GM12878 (cell line): ENCODE measurements around the gene CHMP1A. TPM values are rescaled to one million over a fixed set of nuclear protein-coding genes. Genes with fewer than 3 reads are reported as not detected.
A peak's percentile ranks its signal among the peaks of the same experiment; 100 is the strongest.

Experiments
- ATAC-seq: fragments of 200-7000 bp; cut with Tn5 transposase; 3 replicates; pipeline ENCODE4 v1.9.1; 2020; ENCODE audit warnings: mild to moderate bottlenecking, moderate library complexity
- BruUV-seq: library from RNA; stranded (reverse); fragments of 400-500 nt; replicated peaks from 2 replicates; lab custom pipeline; 2021; lab: Mats Ljungman, UMichigan
- CTCF ChIA-PET: fragments of 300-600 bp; sonication (Branson Sonifier 250); formaldehyde crosslinking; extraction: SDS; loops from one replicate; lab custom pipeline; 2021; ENCODE audit warnings: inconsistent platforms; lab: Yijun Ruan, JAX
- POLR2A ChIA-PET: fragments of 350-600 bp; formaldehyde crosslinking; extraction: SDS; loops from one replicate; lab custom pipeline; 2021; ENCODE audit warnings: inconsistent platforms; lab: Charles Lee
- RAD21 ChIA-PET: fragments of 300-600 bp; sonication (Branson Sonifier 250); formaldehyde crosslinking; loops from one replicate; lab custom pipeline; 2023; ENCODE audit warnings: antibody characterized with exemption; ENCODE audit not compliant: unreplicated experiment; lab: Charles Lee
- SMC1A ChIA-PET: fragments of 300-600 bp; sonication (Branson Sonifier 250); formaldehyde crosslinking; loops from one replicate; lab custom pipeline; 2023; ENCODE audit not compliant: unreplicated experiment, uncharacterized antibody; lab: Charles Lee
- DNase-seq: peaks from one replicate; pipeline ENCODE4 v3.0.0-alpha.2; 2011; ENCODE audit warnings: low read depth, low spot score
- FAIRE-seq: peaks from 3 replicates; lab custom pipeline; 2011; peaks lifted over from hg19 to GRCh38; lab: Jason Lieb, UNC
- H2AFZ ChIP-seq: 2 replicates; pipeline ENCODE4 v1.6.0; 2011; ENCODE audit warnings: low read depth, low read length, control low read depth; ENCODE audit not compliant: control insufficient read depth
- H3K27ac ChIP-seq: 2 replicates; pipeline ENCODE4 v1.5.1; 2011; ENCODE audit warnings: control low read depth; ENCODE audit not compliant: control insufficient read depth, insufficient read depth
- H3K27me3 ChIP-seq, 2 experiments: replicated peaks in 1 of 2; 2 replicates each; pipeline versions ENCODE4 v1.6.0 to v1.6.1; 2011; ENCODE audit warnings: low read length in 1 of 2; ENCODE audit not compliant: control insufficient read depth in 2 of 2, insufficient read depth in 2 of 2
- H3K36me3 ChIP-seq, 2 experiments: 2 replicates each; pipeline ENCODE4 v1.5.1; 2011; ENCODE audit warnings: low read length in 1 of 2; ENCODE audit not compliant: control insufficient read depth in 2 of 2, insufficient read depth in 2 of 2
- H3K4me1 ChIP-seq: 2 replicates; pipeline ENCODE4 v1.6.1; 2011; ENCODE audit warnings: mild to moderate bottlenecking, low read length, moderate library complexity, mixed read lengths; ENCODE audit not compliant: control insufficient read depth, insufficient read depth
- H3K4me2 ChIP-seq: 2 replicates; pipeline ENCODE4 v1.6.0; 2011; ENCODE audit warnings: control low read depth; ENCODE audit not compliant: control insufficient read depth, insufficient read depth
- H3K4me3 ChIP-seq: fragments of 200-600 bp; sonication (generic); 2 replicates; pipeline ENCODE4 v1.5.1; 2016
- H3K79me2 ChIP-seq: 2 replicates; pipeline ENCODE4 v1.6.0; 2011; ENCODE audit warnings: low read length; ENCODE audit not compliant: control insufficient read depth, insufficient read depth
- H3K9ac ChIP-seq: 2 replicates; pipeline ENCODE4 v1.8.0; 2011; ENCODE audit warnings: low read length, control low read depth, mixed read lengths; ENCODE audit not compliant: control insufficient read depth, insufficient read depth
- H3K9me3 ChIP-seq: replicated peaks from 3 replicates; pipeline ENCODE4 v1.5.1; 2011; ENCODE audit warnings: mild to moderate bottlenecking, low read length; ENCODE audit not compliant: control insufficient read depth, insufficient read depth
- H4K20me1 ChIP-seq: 2 replicates; pipeline ENCODE4 v1.6.0; 2011; ENCODE audit not compliant: control insufficient read depth, insufficient read depth
- BACH1 ChIP-seq: fragments of 450-650 bp; IDR thresholded peaks from 2 replicates; pipeline ENCODE4 v1.6.1; 2017; ENCODE audit warnings: mild to moderate bottlenecking, borderline replicate concordance
- CBFB ChIP-seq: IDR thresholded peaks from 2 replicates; pipeline ENCODE4 v1.6.1; 2016; ENCODE audit warnings: antibody characterized with exemption, low read depth
- E2F4 ChIP-seq: IDR thresholded peaks from 2 replicates; pipeline ENCODE4 v1.6.1; 2012; ENCODE audit warnings: low read depth, low read length, improper control_type of control experiment
- EED ChIP-seq: sonication (generic); IDR thresholded peaks from 2 replicates; pipeline ENCODE4 v1.6.1; 2016; ENCODE audit warnings: antibody characterized with exemption, low read depth
- IRF3 ChIP-seq: fragments of 450-650 bp; IDR thresholded peaks from 2 replicates; pipeline ENCODE4 v1.6.1; 2014; ENCODE audit warnings: mild to moderate bottlenecking
- KLF5 ChIP-seq: fragments of 450-650 bp; IDR thresholded peaks from 2 replicates; pipeline ENCODE4 v1.6.1; 2014; ENCODE audit warnings: mild to moderate bottlenecking; ENCODE audit not compliant: partially characterized antibody
- MEF2A ChIP-seq: IDR thresholded peaks from 2 replicates; pipeline ENCODE4 v1.6.1; 2011; ENCODE audit warnings: low read depth, mild to moderate bottlenecking, low read length, moderate library complexity; ENCODE audit not compliant: insufficient read depth
- NFIC ChIP-seq: IDR thresholded peaks from 2 replicates; pipeline ENCODE4 v1.6.1; 2012; ENCODE audit warnings: low read depth, mild to moderate bottlenecking, inconsistent platforms, low read length, moderate library complexity
- NFXL1 ChIP-seq: fragments of 450-650 bp; IDR thresholded peaks from 2 replicates; pipeline ENCODE4 v1.6.1; 2017; ENCODE audit warnings: antibody characterized with exemption, mild to moderate bottlenecking, borderline replicate concordance
- NR2C1 ChIP-seq: fragments of 450-650 bp; IDR thresholded peaks from 2 replicates; pipeline ENCODE4 v1.6.1; 2017; ENCODE audit warnings: antibody characterized with exemption, mild to moderate bottlenecking, moderate library complexity
- RB1 ChIP-seq: fragments of 450-650 bp; formaldehyde crosslinking; IDR thresholded peaks from 2 replicates; pipeline ENCODE4 v1.6.1; 2017; ENCODE audit warnings: mild to moderate bottlenecking, borderline replicate concordance
- RBBP5 ChIP-seq: fragments of 200-600 bp; sonication (generic); conservative IDR thresholded peaks from 2 replicates; pipeline ENCODE4 v1.6.1; 2016
- RELA ChIP-seq: fragments of 450-650 bp; IDR thresholded peaks from 2 replicates; pipeline ENCODE4 v1.8.0; 2014; ENCODE audit warnings: borderline replicate concordance; ENCODE audit not compliant: partially characterized antibody
- RUNX3 ChIP-seq: IDR thresholded peaks from 2 replicates; pipeline ENCODE4 v1.6.1; 2012; ENCODE audit warnings: low read length, inconsistent platforms
- SMAD1 ChIP-seq: fragments of 450-650 bp; IDR thresholded peaks from 2 replicates; pipeline ENCODE4 v1.6.1; 2018; ENCODE audit warnings: mild to moderate bottlenecking, low read depth; ENCODE audit not compliant: partially characterized antibody
- SPI1 ChIP-seq: IDR thresholded peaks from 2 replicates; pipeline ENCODE4 v1.6.1; 2011; ENCODE audit warnings: low read depth, mild to moderate bottlenecking, low read length, moderate library complexity, borderline replicate concordance; ENCODE audit not compliant: insufficient read depth
- ZNF622 ChIP-seq: fragments of 450-650 bp; IDR thresholded peaks from 2 replicates; pipeline ENCODE4 v1.6.1; 2017; ENCODE audit warnings: mild to moderate bottlenecking, inconsistent platforms
- ZZZ3 ChIP-seq: IDR thresholded peaks from 2 replicates; pipeline ENCODE4 v1.6.1; 2011; ENCODE audit warnings: low read depth; ENCODE audit not compliant: control insufficient read depth, insufficient read length
- WGBS: methylation state at CpG from one replicate; pipeline ENCODE4 v1.1.6; 2016; ENCODE audit warnings: low lambda C conversion rate; ENCODE audit not compliant: insufficient replicate concordance, insufficient coverage; ENCODE audit errors: missing lambda C conversion rate; 5-methylcytosine and 5-hydroxymethylcytosine counted together
- in situ Hi-C: fragments of 300-500 bp; cut with MboI; formaldehyde crosslinking; loops from 9 replicates; pipeline ENCODE4 v1.14.3; 2018; ENCODE audit warnings: mixed read lengths
- intact Hi-C: fragments of 100-400 bp; cut with micrococcal nuclease; formaldehyde crosslinking; loops from one replicate; pipeline ENCODE4 v1.14.2; 2022; ENCODE audit not compliant: unreplicated experiment
- polyA plus RNA-seq, 11 experiments: library from polyadenylated mRNA; depleted of rRNA in 4 of 11; unstranded in 6 of 11; stranded (reverse) in 5 of 11; fragments of >200 nt; fragmentation: Nextera tagmentation in 4 of 11; fragmentation: Illumina TruSeq in 1 of 11; extraction: Ambion mirVana in 4 of 11; extraction: Trizol in 1 of 11; gene quantifications; 1 replicate in 1 of 11; 2 replicates in 10 of 11; pipeline versions ENCODE4 v1.2.1 to v1.2.3, GENCODE V29; 2011 to 2016; ENCODE audit warnings: inconsistent platforms in 2 of 11, missing spikeins in 2 of 11, low read depth in 1 of 11
- total RNA-seq, 4 experiments: library from RNA; depleted of rRNA in 3 of 4; stranded (reverse); fragments of >200 nt in 3 of 4; fragmentation: Illumina TruSeq in 1 of 4; extraction: Trizol in 1 of 4; gene quantifications; 2 replicates each; pipeline versions ENCODE4 v1.2.1 to v1.2.3, GENCODE V29; 2013 to 2021
- TF ChIP-seq, protein P1 (sequence below): fragments of 450-650 bp; formaldehyde crosslinking; IDR thresholded peaks from 2 replicates; pipeline ENCODE4 v1.4.0; 2020; ENCODE audit warnings: mild to moderate bottlenecking, moderate library complexity

The CHMP1A gene
- total and polyA plus RNA-seq, 10 of the 15 experiments (the other 5 are each of a cell fraction or from before 2014, with no cell fraction given), result 1.0 to 86.7 (median 54.7) TPM

- SMC1A ChIA-PET, result interaction anchor here (1.2 to 1.6 kb wide), 2 partner anchors 13 to 29 kb away, joined by 6 to 8 read pairs; partner anchors contain the start of genes CHMP1A and SPATA33
- TF ChIP-seq, protein P1, sequence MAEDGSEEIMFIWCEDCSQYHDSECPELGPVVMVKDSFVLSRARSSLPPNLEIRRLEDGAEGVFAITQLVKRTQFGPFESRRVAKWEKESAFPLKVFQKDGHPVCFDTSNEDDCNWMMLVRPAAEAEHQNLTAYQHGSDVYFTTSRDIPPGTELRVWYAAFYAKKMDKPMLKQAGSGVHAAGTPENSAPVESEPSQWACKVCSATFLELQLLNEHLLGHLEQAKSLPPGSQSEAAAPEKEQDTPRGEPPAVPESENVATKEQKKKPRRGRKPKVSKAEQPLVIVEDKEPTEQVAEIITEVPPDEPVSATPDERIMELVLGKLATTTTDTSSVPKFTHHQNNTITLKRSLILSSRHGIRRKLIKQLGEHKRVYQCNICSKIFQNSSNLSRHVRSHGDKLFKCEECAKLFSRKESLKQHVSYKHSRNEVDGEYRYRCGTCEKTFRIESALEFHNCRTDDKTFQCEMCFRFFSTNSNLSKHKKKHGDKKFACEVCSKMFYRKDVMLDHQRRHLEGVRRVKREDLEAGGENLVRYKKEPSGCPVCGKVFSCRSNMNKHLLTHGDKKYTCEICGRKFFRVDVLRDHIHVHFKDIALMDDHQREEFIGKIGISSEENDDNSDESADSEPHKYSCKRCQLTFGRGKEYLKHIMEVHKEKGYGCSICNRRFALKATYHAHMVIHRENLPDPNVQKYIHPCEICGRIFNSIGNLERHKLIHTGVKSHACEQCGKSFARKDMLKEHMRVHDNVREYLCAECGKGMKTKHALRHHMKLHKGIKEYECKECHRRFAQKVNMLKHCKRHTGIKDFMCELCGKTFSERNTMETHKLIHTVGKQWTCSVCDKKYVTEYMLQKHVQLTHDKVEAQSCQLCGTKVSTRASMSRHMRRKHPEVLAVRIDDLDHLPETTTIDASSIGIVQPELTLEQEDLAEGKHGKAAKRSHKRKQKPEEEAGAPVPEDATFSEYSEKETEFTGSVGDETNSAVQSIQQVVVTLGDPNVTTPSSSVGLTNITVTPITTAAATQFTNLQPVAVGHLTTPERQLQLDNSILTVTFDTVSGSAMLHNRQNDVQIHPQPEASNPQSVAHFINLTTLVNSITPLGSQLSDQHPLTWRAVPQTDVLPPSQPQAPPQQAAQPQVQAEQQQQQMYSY (CRISPR knock-in tag), result no peak
- TF ChIP-seq ZZZ3 (no peak), KLF5 (peak; percentile 92), NFXL1 (no peak), RBBP5 (no peak), SMAD1 (no peak), E2F4 (0 out of 2 replicates have a peak, but pooled peaks have one; percentile 51), ZNF622 (no peak), NR2C1 (0 out of 2 replicates have a peak, but pooled peaks have one; percentile 7), NFIC (no peak), RUNX3 (no peak), MEF2A (no peak), RELA (no peak), EED (no peak), IRF3 (no peak), RB1 (peak; percentile 94; the same call in 1 of the 2 replicates), SPI1 (no peak), BACH1 (peak; percentile 74; the same call in 1 of the 2 replicates), CBFB (0 out of 2 replicates have a peak, but pooled peaks have one; percentile 44)
Observed at GRCh38 chr16:89686520-89687091, 29.1 kb upstream of the CHMP1A start, which contains the start of gene CDK10. TSS of gene CDK10 (plus strand) at chr16:89686689. CDS start at chr16:89686711, 22 bp downstream.

More at GRCh38 chr16:89686520-89687091, 29.1 kb upstream of the CHMP1A start, which contains the start of gene CDK10:
- Histone ChIP-seq H3K9ac (peak within 1 kb of the TSS; percentile 87), H3K27me3 (no peaks in the 10 kb centered on the region), H3K9me3 (no peaks in the 10 kb centered on the region; the same call in 2 of the 3 replicates), H3K4me1 (peaks cover 6% of the 10 kb centered on the region; the same call in 1 of the 2 replicates), H3K27ac (peak within 1 kb of the TSS; percentile 93), H2AFZ (peak within 1 kb of the TSS; percentile 97), H3K4me3 (peak within 1 kb of the TSS; percentile 88), H4K20me1 (no peaks in the 10 kb centered on the region), H3K36me3 (peaks cover 0 to 3% of the 10 kb centered on the region in 2 experiments; a peak in 3 of 4 replicates), H3K4me2 (peak within 1 kb of the TSS; percentile 88), H3K79me2 (peaks cover 11% of the 10 kb centered on the region)
- in situ Hi-C loops, result no loop called here
- BruUV-seq, result no TSS peak
- ChIA-PET POLR2A (interaction anchor here (0.5 to 2.1 kb wide), 6 partner anchors 9 to 337 kb away, joined by 3 to 19 read pairs (median 4); partner anchors contain the start of genes CHMP1A, SPATA33, TCF25 and VPS9D1), CTCF (interaction anchor here (0.8 to 1.5 kb wide), 5 partner anchors 13 to 225 kb away, joined by 3 to 12 read pairs (median 3); no protein-coding TSS in a partner anchor), RAD21 (interaction anchor here (1.5 kb wide), 1 partner anchor 14 kb away, joined by 19 read pairs; the partner anchor contains the start of gene SPATA2L)
- FAIRE-seq (peak; percentile 76), DNase-seq (peak; percentile 61), ATAC-seq (peak; percentile 94)
- WGBS, result under 1% methylated on average over 67 of the region's 67 CpGs
- intact Hi-C loops, result no loop called here
